ENCODE data around the gene BLOC1S6. TPM values are rescaled to one million over a fixed set of nuclear protein-coding genes. Genes with fewer than 3 reads are reported as not detected.

Gene BLOC1S6
- polyA plus RNA-seq, 3 donors: 34.7 to 48.2 (median 43.2) TPM

DNA sequence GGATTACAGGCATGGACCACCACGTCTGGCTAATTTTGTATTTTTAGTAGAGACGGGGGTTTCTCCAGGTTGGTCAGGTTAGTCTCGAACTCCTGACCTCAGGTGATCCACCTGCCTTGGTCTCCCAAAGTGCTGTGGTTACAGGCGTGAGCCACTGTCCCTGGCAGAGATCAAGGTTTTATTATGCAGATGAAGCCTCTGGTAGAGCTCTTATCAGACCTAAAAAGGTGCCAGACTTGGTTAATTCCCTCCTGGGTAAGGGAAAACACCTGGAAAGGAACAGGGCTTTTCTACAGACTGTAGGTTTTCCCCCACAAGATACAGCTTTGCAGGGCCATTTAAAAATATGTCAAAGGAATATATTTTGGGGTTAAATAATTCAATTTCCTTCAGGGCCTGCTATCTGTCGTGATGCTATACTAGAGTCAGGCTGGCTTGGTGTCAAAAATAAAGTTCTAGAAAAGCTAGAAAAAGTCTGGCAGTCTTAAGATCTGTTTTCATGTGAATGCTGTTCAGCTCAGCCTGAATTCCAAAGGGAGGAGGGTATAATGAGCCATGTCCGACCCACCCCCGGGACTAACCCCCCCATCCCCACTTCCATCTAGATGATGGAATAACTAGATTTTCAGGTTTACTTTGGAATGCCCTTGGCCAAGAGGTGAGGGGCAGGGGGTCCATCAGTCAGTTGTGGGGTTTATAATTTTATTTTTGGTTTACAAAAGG lies 1.9 kb upstream of the BLOC1S6 start:
- DNase-seq: no peak

DNA sequence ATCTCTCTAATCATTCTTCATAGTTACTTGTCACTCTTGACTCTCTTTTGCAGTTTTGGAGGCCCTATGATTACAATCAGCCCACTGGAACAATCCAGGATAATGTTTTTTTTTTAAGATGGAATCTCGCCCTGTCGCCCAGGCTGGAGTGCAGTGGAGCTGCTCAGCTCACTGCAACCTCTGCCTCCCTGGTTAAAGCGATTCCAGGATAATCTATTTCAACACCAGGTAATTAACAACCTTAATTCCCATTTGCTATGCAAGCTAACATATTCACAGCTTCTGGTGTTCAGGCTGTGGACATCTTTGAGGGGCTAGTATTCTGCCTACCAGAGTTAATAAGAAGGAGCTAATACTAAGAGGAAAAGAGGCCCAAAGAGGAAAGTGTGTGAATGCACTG lies 1.1 kb upstream of the BLOC1S6 start:
- no peak for DNase-seq

DNA sequence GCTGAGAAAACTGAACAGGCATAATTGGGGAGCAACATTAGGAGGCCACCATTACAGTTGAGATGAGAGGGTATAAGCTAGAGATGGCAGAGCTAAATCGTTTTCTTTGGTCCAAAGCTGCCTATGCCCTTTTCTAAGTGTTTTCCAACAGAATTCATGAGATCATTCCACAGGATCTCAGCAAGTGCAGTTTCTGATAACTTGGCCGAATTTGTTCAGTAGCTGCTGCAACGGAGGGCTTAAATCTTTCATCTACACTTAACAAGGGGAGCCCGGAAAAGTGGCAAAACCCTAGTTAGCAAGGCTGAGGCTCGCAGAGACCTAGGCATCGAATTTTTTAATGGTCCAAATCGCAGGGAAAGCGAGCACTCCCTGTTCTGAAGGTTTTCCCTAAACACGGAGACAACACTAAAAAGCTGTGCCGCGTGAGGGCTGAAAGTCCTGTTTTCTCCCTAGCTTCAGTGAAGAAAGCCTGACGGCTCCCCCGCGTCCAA lies 531 bp upstream of the BLOC1S6 start:
- no peak for DNase-seq

DNA sequence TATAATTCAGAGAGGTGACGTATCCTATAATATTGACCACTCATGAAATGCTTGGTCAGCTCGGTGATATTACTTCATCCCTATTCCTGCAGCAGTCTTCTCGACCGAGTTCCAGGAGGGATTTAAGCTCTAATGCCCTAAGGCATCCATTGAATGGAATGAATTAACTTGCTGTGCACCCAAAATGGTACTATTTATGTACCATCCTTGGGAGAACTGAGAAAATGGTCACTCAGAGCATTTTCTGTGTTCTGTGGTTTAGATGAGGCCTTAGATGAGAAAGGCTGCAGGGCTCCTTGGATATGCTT lies 638 bp downstream of the BLOC1S6 start:
- DNase-seq: no peak

DNA sequence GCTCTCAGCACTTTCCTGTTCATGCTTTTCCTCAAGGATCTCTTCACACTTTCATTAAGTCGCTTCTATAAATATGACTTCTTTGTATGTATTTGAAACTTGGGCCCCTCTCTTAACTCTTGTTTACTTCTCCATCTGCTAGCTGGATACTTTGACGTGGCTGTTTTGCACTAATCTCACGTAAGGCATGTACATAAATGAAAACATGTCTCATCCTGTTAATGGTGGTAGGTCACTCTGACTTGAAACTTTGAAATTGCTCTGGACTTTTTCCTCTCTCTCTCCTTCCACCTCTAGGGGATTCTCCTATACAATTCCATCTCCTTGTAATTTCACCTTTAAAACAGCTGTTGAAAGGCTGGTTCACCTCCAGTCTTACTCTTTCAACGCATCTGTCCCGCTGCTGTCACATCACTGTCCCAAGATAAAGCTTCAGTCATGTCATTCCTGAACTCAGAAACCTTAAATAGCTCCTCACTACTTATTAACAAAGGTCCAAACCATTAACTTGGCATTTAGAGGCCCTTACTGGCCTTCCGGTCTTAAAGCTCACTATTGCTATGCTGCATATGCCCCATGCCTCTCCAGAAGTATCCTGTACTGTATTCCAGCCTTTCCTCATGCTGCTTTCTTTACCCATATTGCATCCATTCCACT lies 1.2 kb downstream of the BLOC1S6 start:
- no peak for DNase-seq

DNA sequence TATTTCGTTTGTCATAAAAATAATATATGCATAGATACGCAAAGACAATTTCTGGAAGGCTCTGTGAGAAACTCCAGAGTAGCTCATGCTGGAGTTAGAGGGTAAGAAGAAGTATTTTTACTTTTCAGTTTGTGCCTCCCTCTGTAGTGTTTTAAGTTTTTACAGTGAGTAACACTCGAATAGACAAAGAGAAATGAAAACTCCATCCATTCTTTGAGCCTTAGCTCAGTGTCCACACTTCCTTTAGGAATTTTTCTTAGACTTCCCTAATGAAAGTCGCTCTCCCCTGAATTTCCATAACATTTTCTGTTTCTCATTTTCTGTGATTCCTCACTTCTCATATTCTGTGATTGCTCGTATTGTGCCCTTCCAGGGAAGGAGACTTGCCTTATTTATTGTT lies 2.1 kb downstream of the BLOC1S6 start:
- no peak for DNase-seq

DNA sequence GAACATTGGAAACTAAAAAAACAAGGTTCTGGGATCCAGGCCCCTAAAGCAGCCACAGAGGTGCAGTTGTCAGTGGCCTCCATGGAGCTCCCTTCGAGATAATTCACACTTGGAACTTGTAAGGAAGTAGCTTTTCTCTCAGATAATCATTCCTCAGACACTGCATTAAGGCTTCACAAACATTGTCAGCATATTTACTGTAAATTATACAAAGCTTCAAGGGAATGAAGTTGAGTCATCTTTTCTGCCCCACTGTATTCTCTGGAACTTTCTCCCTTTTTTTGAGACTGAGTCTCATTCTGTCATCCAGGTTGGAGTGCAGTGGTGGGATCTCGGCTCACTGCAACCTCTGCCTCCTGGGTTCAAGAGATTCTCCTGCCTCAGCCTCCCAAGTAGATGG lies 7.1 kb downstream of the BLOC1S6 start:
- DNase-seq: no peak

DNA sequence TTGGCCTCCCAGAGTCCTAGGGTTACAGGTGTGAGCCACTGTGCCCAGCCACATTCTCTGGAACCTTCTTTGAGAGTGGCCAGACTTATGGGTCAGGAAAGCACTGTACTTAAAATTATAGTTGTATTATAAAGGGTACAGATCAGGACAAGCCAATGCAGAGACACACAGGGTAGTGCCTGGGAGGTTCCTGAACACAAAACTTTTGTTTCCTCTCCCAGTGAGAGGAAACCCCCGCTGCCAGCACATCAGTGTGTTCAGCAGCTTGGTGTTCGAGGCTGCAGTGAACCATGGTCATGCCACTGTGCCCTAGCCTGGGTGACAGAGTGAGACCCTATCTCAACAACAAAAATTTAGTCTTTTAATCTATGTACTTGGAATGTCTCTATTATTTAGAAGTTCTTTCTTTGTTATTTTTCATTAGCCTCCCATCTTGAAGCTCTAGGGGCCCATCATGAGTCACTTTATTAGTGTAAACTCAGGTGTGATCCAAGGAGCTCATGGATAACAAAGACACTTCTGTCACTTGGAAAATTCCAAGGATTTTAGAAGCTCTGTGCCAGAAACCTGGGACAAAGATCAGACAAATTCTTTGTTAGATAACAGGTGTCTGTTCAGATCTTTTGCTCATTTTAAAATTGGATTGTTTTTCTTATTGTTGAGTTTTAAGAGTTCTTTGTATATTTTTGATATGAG lies 7.8 kb downstream of the BLOC1S6 start:
- no peak for DNase-seq

DNA sequence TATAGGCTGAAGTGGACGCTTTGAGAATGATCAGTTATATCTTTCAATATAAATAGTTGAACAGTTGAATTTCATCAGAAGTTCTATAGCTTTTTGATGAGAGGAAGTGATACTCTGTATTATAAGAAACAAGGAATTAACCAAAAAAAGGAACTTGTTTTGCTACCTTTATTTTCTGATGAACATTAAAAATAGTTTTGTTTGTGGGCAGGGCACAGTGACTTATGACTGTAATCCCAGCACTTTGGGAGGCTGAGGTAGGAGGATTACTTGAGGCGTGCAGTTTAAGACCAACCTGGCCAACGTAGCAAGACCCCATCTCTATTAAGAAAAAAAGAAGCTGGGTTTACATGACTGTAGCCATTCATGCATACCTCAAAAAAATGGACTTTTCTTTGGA lies 16.7 kb downstream of the BLOC1S6 start:
- DNase-seq: no peak

DNA sequence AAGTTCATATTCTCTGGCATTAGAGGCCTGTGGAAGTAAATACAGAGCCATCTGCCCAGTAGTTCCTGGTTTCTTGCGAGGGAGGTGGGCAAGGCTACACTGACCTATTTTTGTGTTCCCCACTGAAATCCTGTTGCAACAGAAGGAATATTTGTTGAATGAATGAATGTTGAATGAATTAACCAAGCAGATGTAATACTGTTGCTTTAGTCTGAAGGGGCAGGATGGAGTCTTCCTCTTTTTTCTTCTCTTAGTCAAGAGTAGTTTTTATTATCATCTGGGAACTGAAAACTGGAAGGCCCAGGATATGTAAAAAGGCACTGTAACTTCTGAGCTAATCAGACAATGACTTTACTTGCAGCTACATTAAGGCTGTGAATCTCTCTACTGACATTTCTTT lies 17.1 kb downstream of the BLOC1S6 start:
- no peak for DNase-seq

DNA sequence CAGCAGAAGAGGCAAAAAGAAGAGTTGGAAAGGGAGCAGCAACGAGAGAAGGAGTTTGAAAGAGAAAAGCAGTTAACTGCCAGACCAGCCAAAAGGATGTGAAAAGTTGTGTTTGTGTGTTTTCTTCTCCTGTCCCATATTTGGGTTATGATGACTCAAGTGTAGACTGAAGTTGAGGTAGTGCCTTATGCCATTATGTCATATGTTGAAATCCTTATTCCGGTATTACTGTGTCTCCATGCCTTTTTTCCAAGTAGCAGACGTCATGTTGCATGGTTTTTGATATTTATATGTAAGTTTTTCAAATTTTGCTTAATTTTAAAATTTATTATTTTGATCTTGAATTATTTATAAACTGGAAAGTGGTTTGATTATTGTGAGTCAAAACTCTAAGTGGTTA lies 19.2 kb downstream of the BLOC1S6 start:
- no peak for DNase-seq

DNA sequence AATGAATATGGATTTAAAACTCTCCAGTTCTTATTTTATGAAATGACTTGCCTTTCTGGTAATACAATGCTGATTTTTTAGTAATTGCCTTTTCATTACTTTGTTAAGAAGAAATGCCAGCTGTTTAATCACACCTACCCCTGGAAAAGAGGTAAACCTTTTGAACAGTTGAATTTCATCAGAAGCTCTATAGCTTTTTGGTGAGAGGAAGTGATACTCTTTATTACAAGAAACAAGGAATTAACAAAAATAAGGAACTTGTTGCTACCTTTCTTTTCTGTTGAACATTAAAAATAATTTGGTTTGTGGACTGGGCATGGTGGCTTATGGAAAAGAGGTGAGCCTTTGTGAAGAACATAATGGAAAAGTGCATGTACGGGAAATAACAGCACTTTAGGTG lies 19.7 kb downstream of the BLOC1S6 start:
- DNase-seq: no peak

DNA sequence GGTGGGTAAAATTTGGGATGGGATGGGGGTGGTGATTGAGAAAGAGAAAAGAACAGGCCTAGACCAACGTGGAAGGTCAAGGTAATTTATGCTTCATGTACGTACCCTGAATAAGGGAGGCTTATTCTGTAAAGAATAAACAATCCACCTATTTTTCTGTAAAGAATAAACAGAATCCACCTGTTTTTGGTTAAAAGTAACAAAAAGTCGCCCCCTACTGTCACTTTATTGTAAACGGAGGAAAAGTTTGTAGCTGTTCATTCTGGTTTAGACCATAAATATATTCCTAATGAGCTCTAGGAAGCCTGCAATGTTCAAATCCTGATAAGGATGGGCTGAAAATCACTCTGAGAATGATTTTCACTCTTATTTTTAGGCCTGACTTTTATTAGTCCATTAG lies 24.1 kb downstream of the BLOC1S6 start:
- no peak for DNase-seq

DNA sequence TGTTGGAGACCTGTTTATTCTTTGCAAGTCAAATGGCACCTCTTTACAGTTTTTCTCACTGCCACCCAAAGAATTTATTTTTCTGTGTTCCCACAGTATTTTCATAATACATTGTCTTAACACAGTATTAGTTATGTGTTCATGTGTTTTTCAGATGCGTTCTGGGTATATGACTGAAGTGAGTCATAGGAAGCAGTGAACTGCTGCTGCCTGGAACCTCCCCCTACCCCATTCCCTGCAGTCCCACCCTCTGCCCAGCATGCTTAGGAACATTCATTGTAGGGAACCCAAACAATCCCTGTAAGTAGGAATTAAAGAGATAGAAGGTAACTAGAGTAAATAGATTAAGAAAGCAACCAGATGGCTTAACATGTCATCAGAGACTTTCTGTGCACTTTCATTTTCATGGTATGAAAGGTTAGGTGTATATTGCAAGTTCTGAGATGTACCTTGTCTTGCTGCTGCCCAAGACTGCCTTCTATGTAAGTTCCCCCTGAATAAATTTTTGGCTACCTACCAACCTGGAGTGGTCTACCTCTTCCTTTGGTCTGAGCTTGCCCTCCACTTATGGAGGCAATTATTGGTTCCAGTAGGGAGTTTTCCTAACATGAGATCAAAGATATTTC lies 25.7 kb downstream of the BLOC1S6 start:
- DNase-seq: no peak

DNA sequence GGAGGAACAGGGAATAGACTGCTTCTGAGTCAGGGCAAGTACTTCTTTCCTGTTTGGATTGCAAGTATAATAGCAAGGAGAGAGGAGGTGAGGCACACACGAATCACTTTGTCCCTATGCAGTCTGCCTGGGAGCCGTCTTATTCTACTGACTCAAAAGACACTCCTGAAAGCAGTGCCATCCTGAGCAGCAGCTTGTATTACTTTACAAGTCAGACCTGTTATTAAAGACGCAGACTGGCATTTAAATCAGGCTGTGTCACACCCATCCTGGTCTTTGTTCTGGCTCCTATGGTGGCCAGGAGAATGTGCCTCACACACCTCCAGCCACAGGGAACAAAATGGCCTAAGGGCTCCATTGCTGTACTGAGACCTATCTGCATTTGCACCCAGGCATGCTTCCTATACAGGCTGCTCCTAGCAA lies 29.7 kb downstream of the BLOC1S6 start:
- no peak for DNase-seq

DNA sequence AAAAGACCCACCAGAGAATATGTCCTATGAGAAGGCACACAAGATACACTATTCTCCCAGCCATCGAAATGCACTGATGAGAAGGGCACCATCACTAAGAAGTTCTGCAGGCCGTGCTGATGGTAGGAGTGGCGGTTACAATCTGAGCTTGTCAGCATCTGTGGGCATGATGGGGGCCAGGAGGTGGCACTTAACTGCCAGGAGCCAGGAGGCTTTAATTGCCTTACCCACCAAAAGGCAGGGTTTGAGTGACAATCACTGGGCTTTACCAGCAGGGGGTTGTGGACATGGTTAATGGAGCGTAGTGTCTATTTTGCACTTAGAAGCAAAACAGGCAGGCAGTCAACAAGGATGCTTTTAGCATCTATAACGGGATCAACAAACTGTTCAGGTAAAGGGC lies 31.6 kb downstream of the BLOC1S6 start:
- peak; percentile 24 for DNase-seq

DNA sequence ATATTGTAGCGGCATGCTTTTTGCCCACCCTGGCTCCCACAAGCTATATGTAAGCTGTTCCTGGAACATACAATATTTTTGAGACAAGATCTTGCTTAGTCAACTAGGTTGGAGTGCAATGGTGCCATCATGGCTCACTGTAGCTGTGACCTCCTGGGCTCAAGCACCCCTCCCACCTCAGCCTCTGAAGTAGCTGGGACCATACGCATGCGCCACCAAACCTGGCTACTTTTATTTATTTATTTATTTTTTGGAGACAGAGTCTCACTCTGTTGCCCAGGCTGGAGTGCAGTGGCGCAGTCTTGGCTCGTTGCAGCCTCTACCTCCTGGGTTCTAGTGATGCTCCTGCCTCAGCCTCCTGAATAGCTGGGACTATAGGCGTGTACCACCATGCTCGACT lies 41.0 kb downstream of the BLOC1S6 start:
- DNase-seq: no peak

DNA sequence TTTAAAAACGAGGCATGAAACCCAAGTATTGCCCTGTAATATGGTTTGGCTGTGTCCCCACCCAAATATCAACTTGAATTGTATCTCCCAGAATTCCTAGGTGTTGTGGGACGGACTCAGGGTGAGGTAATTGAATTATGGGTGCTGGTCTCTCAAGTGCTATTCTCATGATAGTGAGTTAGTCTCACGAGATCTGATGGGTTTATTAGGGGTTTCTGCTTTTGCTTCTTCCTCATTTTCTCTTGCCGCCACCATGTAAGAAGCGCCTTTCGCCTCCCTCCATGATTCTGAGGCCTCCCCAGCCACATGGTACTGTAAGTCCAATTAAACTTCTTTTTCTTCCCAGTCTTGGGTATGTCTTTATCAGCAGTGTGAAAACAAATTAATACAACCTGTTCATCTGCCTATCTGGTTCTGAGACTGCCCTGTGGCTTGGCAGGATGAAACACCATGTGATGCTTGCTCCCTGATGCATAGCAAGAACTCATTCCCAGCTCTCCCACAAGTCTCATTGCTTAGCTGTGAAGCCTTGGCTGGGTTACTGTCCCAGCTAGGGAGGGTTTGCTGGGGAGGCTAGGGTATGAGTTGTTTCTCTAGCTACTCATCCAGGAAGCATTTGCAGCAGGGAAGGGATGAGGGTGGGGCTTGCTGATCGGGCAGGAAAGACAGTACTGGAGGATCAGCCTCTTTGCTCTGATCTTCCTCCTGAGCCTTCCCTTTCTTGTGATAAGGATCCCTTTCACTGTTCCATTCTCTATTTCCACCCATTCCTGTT lies 43.9 kb downstream of the BLOC1S6 start:
- no peak for DNase-seq

DNA sequence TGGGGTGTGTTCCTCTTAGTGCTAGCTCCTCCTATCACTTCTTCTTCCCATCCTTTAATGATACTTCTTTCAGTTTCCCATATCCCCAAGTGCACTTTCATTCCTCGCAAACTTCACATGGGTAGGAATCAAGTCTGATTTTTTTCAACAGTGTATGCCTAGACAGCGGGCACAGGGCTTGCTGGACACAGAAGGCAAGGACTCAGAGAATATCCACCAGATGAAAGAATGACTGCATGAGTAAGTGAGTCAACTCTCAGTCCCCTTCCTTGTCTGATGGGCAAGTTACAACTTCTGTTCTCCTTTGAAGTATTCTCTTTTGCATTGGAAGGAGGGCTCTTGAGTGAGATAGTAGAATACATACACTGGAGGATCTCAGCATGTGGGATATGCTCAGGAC lies 44.6 kb downstream of the BLOC1S6 start:
- DNase-seq: no peak

DNA sequence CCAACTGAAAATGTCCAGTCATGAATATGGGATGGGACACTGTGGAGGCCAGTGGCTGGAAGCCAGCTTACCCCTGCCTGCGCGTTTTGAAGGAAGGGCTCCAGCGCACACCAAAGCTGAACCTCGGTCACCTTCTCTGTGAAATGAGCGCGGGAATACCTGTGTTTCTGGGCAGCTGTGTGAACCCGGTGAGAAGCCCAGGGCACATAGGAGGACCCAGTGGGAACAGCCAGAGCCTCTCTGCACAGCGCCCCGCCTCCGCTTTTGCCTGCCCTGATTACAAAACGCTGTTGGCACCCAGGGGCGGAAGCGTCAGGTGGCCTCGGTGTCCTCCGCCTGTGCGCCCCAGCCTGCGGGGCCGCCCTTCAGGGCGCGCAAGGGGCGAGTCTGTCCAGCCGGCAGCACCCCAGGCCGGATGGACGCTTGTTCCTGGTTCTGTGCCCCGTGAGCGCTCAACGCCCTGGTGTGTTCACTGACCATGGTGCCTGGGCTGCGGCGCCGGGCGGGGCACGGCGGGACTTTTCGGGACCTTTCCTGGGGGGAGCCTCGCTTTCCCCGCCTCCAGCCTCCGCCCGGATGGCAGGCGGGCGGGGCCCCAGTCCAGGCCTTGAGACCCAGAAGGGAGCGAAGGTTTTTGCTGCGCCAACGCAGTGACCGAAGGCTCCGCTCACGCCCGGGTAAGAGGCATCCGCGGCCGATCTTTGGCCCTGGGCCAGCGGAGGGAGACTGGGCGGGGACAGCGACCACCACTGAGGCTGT lies 47.4 kb downstream of the BLOC1S6 start, which contains the start of gene SQOR:
SQOR (plus strand) TSS at position 598 of the 759 bp plus-strand sequence. CDS start 23,895 bp downstream, outside the sequence.
- peak; percentile 59 for DNase-seq

DNA sequence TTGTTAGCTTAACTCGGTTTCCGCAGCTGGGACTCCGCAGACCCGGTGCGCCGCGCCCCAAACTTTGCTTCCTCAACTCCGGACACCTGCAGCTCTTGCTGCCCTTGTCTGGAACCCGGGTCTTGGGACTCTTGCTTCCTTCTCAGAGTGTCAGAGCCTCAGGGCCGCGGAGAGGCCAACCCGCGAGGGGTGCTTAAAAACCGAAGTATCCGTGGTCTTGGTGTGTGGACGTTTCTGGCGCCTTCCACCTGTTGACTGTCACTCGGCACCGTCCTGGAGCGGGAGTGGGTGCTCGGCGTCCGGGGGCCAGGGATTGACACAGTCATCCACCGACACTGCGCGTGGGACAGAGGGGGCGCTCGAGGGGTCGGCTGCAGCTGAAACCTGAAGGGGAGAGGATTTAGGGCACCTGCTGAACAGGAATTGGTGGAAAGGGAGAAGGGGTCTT lies 48.0 kb downstream of the BLOC1S6 start:
- no peak for DNase-seq

All from renal pelvis (tissue), 4 donors.